Activated T-cell treated with anti-CD3 and anti-CD28 coated beads, Interleukin-2, amount 50 U/mL, for 4 hours (primary cell): ENCODE results near the gene DUS1L. TPM values are rescaled to one million over a fixed set of nuclear protein-coding genes. Genes with fewer than 3 reads are reported as not detected.

Experiments
- ATAC-seq, 2 donors: fragments of 200-7000 bp; cut with Tn5 transposase; one replicate each; pipeline ENCODE4 v1.10.0; 2021
- DNase-seq: peaks from one replicate; pipeline ENCODE4 v3.0.0-alpha.2; 2020
- H3K27me3 Mint-ChIP-seq: one replicate; pipeline ENCODE4 v1.8.0; 2021; ENCODE audit warnings: low read depth, mixed read lengths
- H3K36me3 Mint-ChIP-seq: one replicate; pipeline ENCODE4 v1.8.0; 2022; ENCODE audit warnings: mixed read lengths; ENCODE audit not compliant: insufficient read depth
- H3K4me1 Mint-ChIP-seq: one replicate; pipeline ENCODE4 v1.8.0; 2021; ENCODE audit warnings: low read depth, mixed read lengths
- H3K4me3 Mint-ChIP-seq: one replicate; pipeline ENCODE4 v1.8.0; 2021; ENCODE audit warnings: mild to moderate bottlenecking, moderate library complexity, mixed read lengths
- H3K9me3 Mint-ChIP-seq: one replicate; pipeline ENCODE4 v1.8.0; 2021; ENCODE audit warnings: mixed read lengths
- total RNA-seq, 3 donors: library from RNA; stranded (reverse); gene quantifications; one replicate each; pipeline ENCODE4 v1.2.1, GENCODE V29; 2021

Gene DUS1L
- total RNA-seq, 3 donors from 2014 or later: 323 to 369 (median 326) TPM

DNA sequence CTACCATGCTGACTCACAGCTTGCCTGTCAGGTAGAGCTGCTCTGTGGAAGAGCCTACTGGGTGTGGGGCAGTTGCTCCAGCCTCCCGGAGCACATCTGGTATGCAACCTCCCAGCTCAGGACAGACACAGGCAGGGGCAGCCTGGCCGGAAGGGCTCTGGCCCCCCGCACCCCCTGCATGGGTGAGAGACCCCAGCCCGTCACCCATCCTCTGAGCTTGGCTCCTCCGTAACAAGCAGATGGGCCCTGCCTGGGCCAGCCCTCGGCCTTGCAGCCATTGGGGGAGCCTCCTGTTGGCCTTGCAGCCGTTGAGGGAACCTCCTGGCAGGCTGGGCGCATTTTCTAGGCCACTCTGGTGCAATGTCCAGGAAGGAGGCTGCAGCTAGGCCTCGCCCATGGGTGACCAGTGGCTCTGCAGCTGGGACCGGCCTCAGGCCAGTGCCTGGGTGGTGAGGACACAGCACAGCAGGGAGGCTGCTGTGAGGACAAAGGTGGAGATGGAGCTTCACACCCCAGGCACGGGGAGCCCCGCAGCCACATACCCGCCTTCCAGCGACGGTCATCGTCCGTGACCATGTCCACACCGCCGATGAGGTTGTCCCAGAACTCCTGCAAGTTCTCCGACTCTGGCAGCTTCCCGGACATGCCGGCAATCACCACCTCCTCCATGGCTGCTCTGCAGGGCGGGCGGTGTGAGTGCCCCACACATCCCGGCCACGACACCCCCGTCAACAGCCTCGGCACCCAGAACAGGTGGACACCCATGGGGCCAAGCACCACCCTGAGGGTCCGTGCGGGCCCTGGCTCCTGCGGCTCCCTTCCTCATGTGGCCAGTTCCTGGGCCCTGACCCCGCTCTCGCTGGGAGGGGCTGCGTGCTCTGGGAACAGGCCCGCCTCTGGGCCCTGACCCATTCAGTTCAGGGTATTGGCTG is 30.4 kb upstream of the DUS1L start:
- Mint-ChIP-seq H3K36me3 (peaks cover 4% of the 10 kb centered on the region), H3K27me3 (no peaks in the 10 kb centered on the region), H3K9me3 (no peaks in the 10 kb centered on the region), H3K4me1 (peaks cover 7% of the 10 kb centered on the region), H3K4me3 (peak overlapping the region; percentile 78)
- DNase-seq (no peak), ATAC-seq (no peak)

DNA sequence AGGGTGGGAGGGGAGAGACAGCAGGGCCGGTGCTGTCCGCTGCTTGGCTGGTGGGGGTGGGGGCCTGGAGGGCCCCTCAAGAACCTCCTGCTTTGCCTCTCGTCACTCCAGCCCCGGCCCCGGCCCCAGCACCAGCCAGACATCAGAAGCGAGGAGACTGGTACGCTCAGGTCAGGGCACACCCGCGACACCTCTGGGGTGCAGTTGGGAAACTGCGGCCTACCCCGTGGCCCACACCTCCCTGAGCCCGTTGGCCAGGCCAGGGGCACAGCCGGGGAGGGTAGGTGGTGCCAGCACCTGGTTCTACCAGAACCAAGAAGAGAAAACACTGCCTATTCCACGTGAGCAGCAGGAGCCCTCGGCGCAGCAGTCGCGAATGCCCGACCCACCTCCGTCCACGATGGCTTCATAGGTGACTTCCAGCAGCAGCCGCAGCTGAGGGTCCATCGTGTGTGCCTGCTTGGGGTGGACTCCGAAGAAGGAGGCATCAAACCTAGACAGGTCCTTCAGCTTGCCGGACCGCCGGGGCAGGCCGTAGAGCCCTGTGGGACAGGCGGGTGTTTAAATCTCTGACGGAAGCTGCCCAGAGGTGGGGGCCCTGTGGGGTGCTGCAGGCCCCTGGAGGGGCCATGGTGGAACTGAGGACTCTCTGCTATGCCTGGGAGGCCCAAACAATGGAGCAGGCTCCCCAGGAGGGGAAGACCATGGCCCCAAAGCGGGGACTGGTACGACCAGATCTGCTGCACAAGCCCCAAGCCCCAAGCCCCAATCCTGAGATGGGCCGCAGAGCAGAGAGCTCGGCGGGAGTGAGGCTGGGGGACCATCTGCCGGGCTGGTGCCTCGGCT is 29.6 kb upstream of the DUS1L start:
- ATAC-seq: no peak
- no peak for DNase-seq
- no peaks in the 10 kb centered on the region for H3K27me3 Mint-ChIP-seq
- peak overlapping the region; percentile 78 for H3K4me3 Mint-ChIP-seq
- H3K9me3 Mint-ChIP-seq: no peaks in the 10 kb centered on the region
- peaks cover 4% of the 10 kb centered on the region for H3K36me3 Mint-ChIP-seq
- peaks cover 5% of the 10 kb centered on the region for H3K4me1 Mint-ChIP-seq

DNA sequence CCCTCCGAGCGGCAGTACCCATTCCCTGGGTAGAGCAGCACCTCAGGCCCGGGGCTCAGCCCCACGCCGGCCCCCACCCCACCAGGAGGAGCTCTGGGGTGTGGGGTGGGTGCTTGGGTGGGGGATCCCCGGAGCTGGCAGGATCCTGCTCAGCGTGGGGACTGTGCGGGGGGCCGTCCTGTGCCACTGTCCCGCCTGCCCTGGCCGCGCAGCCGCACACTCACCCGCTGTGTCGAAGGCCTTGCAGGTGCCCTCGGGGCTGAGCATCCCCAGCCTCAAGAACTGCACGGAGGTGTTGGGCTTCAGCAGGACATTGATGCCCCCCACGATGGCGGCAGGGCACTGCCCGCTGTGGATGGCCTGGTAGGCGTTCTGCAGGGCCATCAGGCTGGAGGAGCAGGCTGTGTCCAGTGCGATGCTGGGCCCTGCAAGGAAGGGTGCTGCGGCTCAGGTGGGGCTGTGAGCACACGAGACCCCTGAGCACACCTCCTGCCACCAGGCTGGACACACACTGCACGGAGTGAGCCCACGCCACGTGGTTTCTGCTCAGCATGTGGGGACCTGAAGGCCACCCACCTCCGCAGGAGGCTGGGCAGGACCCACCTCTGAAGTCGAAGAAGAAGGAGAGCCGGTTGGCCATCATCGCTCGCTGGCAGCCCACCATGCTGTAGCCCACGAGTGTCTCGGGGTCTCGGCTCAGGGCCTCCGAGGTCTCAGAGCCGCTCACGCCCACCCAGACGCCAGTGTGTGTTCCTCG is 27.6 kb upstream of the DUS1L start:
- H3K36me3 Mint-ChIP-seq: peaks cover 4% of the 10 kb centered on the region
- DNase-seq (no peak), ATAC-seq (no peak)
- H3K4me1 Mint-ChIP-seq: peaks cover 3% of the 10 kb centered on the region
- no peaks in the 10 kb centered on the region for H3K27me3 Mint-ChIP-seq
- H3K9me3 Mint-ChIP-seq: no peaks in the 10 kb centered on the region
- H3K4me3 Mint-ChIP-seq: no peak overlapping the region

DNA sequence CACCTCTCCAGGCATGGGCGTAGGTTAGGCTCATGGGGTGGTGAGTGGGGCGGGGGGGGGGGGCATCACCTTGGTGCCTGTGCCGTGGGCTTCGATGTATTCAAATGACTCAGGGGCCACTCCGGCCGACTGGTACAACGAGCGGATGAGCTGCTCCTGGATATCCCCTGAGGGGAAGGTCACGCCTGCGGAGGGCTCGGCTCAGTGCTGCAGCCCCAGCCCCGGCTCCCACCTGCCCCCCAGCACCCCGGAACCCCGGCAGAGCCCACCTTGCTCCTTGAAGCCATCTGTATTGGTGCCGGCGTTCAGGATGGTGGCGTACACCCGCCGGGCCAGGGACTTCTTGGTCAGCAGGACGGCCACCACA is 27.0 kb upstream of the DUS1L start:
- peaks cover 3% of the 10 kb centered on the region for H3K4me1 Mint-ChIP-seq
- H3K36me3 Mint-ChIP-seq: peaks cover 4% of the 10 kb centered on the region
- DNase-seq: no peak
- no peak overlapping the region for H3K4me3 Mint-ChIP-seq
- no peaks in the 10 kb centered on the region for H3K27me3 Mint-ChIP-seq
- no peaks in the 10 kb centered on the region for H3K9me3 Mint-ChIP-seq
- no peak for ATAC-seq

DNA sequence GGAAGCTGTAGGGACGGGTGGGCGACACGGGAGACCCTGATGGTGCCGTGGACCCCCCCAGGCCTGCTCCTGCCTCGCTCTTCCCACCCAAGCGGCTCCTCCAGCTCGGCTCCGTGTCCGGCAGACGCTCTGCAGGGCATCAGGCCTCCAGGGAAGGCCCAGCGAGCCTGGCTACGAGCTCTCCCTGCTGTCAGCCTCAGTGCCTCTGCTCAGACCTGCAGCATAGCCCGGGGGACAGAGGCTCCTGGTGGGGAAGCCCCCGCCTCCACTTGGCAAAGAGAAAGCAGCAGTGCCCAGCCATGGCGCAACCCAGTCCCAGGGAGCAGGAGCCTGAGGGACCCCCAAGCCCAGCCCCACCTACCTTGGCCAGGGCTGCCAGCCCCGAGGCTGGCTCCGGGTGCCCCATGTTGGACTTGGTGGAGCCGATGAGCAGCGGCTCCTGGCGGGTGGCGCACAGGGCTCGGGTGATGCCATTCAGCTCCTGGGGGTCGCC is 26.5 kb upstream of the DUS1L start:
- no peaks in the 10 kb centered on the region for H3K27me3 Mint-ChIP-seq
- no peak overlapping the region for H3K4me3 Mint-ChIP-seq
- peaks cover 4% of the 10 kb centered on the region for H3K36me3 Mint-ChIP-seq
- DNase-seq: no peak
- no peak for ATAC-seq
- no peaks in the 10 kb centered on the region for H3K9me3 Mint-ChIP-seq
- H3K4me1 Mint-ChIP-seq: peaks cover 3% of the 10 kb centered on the region

DNA sequence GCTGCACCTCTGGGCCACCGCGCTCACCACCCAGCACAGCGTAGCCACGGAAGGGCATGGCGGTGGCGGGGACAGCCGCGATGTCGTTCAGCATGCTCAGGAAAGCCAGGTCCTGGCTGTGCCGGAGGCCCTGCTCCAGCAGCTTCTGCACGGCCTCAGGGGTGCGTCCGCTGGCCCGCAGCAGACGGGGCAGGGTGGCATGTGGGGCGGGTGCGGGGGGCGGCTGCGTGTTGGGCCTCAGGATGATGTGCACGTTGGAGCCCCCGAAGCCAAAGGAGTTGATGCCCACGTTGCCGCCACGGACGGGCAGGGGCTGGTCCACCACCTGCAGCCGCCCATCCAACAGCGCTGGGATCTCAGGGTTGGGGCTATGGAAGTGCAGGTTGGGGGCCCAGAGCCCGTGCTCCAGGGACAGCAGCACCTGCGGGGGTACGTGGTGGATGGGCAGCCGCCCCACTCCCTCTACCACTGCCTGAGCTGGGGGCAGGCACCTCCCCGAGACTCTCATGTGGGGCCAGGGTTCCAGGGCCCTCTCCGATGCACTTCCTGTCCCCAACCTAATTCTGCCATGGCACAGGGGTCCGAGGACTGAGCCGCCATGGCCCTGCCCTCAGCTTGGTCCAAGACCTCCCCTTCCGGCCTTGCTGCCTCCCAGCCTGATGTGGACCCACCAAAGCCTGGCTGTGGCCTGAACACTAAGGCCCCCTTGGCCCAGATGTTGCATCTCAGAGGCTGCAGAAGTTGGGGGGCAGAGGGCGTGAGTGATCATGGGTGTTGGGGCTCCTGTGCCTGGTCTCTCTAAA is 25.9 kb upstream of the DUS1L start:
- H3K36me3 Mint-ChIP-seq: peaks cover 4% of the 10 kb centered on the region
- no peak for ATAC-seq
- no peaks in the 10 kb centered on the region for H3K27me3 Mint-ChIP-seq
- no peaks in the 10 kb centered on the region for H3K9me3 Mint-ChIP-seq
- no peak overlapping the region for H3K4me3 Mint-ChIP-seq
- DNase-seq: no peak
- H3K4me1 Mint-ChIP-seq: peaks cover 3% of the 10 kb centered on the region

DNA sequence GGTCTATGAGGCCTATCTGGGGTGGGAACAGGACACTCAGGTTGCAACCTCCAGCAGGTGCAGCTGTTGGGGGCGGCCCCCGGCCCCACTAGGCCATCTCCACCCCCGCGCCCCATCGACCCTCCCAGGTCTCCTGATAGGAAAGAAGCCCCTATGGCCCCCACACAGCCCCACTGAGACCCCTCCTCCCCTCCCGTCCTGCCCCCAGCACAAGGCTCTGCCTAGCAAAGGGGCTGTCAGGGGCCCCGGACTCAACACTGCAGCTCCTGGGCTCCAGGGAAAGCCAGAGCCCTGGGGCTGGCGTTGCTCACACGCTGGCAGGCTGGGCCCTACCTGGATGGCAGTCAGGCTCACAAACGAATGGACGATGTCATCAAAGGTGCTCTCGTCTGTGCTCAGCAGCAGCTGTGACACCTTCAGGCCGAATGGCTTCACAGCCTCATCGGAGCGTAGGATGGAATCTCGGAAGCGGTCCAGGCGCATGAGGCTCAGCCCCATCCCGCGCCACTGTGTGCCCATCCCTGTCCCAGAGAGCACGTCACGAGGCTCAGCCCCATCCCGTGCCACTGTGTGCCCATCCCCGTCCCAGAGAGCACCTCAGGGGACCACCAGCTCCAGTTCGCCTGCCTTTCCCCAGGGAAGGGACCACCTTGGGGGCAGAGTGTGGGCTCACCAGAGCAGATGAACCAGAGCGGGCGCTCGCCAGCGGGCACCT is 25.1 kb upstream of the DUS1L start:
- Mint-ChIP-seq H3K27me3 (no peaks in the 10 kb centered on the region), H3K4me3 (no peak overlapping the region), H3K9me3 (no peaks in the 10 kb centered on the region), H3K4me1 (no peaks in the 10 kb centered on the region), H3K36me3 (peaks cover 3% of the 10 kb centered on the region)
- ATAC-seq: no peak
- DNase-seq: no peak

DNA sequence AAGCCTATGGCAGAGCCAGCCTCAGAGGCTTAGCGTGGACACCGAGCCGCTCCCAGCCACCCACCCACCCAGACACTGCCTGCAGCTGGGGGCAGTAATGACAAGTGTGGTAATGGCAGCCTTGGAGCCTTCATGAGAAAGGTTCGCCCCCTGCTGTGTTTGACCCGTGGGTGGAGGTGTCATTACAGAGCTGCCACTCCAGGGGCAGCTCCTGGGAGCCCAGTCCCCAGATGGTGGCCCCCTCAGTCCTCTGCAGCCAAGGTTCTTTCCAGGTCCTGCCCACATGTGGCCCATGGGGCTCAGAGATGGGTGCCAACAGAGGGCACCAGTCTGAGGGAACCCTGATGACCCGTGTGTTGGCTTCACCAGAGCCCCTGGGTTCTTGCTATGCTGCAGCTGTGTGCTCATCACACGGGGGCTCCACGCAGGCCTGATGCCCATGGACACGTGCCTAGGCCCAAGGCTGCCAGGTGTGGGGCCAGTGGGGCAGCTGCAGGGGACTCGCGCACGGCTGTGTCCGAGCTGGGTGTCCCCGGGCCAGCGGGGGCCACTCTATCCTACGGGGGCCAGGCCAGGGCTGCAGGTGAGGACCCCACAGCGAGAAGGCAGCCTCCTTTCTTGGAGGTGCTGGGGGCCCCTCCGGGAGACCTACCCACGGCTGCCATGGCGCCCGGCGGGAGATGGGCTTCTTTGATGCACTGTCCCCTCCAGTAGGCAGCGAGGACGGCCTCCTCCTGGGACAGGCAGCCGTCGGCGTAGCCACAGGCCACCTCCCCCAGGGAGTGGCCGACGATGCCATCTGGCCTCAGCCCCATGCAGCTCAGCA is 24.3 kb upstream of the DUS1L start:
- Mint-ChIP-seq H3K27me3 (no peaks in the 10 kb centered on the region), H3K4me3 (no peak overlapping the region), H3K36me3 (peaks cover 3% of the 10 kb centered on the region), H3K4me1 (no peaks in the 10 kb centered on the region), H3K9me3 (no peaks in the 10 kb centered on the region)
- no peak for DNase-seq
- no peak for ATAC-seq

DNA sequence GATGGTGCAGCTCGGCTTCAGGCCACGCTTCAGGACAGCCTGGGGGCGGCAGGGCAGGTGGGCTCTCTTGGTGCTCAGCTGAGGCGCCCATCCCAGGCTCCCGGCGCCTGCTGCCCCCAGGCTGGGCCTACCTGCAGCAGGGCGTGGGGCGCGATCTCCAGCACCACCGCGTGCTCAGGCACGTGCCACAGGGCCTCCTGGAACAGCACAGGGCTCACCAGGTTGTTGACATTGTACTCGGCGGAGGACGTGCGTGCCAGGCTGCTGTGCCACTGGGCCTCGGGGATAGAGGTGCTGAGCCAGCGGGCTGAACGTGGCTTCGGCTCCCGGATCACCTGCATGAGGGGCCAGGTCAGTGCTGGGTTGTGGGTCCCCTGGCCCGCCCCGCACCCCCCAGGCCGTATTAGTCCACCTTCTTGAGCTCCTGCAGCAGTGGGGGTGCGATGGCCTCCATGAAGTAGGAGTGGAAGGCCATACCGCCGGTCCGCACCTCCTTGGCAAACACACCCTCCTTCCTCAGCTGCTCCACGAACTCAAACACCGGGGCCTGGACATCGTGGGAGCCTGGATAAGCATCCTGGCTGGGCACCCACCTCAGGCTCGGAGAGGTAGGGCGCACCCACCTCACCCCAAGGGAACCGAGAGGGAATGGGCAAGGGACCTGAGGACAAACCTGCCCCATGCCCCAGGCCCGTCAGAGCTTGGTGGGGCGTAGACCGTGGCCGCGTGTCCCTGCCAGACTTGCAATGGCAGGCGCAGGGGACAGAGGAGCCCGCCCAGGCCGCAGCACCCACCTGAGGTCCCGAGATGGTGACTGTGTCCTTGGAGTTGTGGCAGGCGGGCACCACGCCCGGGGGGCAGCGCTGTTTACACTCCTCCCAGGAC is 23.5 kb upstream of the DUS1L start:
- Mint-ChIP-seq H3K27me3 (no peaks in the 10 kb centered on the region), H3K36me3 (peaks cover 3% of the 10 kb centered on the region), H3K9me3 (no peaks in the 10 kb centered on the region), H3K4me3 (no peak overlapping the region), H3K4me1 (no peaks in the 10 kb centered on the region)
- DNase-seq (no peak), ATAC-seq (no peak)

DNA sequence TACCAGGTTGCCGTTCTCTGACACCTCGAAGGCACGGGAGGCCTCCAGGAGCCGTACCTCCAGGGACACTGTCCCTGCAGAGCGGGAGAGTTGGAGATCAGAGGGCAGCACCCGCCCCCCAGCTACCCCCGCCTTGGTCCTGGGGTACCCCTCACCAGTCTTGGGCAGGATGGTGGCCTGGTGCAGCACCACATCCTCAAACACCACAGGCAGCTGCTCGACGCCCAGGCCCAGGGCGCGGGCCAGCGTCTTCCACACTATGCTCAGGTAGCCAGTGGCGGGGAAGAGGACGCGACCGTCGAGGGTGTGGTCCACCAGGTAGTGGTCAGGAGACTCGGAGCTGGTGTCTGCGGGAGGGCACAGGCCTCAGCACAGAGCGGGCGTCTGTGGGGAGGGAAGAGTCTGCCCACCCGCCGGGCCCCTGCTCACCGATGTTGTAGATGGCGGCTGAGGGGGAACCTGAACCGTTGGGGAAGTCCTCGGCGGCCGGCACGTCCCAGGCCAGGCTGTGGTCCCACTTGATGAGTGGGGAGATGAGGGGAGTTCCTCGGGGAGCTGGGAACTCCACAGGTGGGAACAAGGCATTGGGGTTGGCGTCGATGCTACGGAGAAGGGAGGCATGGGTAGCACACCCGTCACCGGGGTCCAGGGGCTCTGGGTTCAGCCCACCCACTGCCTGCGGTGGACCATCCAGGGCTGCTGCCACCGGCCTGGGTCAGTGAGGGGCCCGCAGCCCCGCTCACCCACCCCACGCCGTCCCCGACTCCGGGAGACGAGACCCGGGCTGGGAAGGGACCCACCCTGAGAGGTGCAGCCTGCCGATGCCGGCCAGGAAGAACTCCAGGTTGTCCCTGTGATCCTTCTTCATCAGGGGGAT is 22.6 kb upstream of the DUS1L start:
- Mint-ChIP-seq H3K36me3 (peaks cover 1% of the 10 kb centered on the region), H3K4me3 (no peak overlapping the region), H3K27me3 (no peaks in the 10 kb centered on the region), H3K4me1 (no peaks in the 10 kb centered on the region), H3K9me3 (no peaks in the 10 kb centered on the region)
- ATAC-seq: no peak
- no peak for DNase-seq
